Stimulated activated CD4-positive, alpha-beta T cell treated with anti-CD3 and anti-CD28 coated beads, TNF-alpha, amount 100 ng/mL, for 24 hours (primary cell): ENCODE data around the gene ODR4.
"Not testable (repeated sequence)": the region's sequence is repeated elsewhere in the genome, so short reads cannot be mapped to it uniquely, and the experiment has no call there.

ENCODE experiments used
- DNase-seq, 3 experiments: peaks; one replicate each; pipeline ENCODE4 v3.0.0-alpha.2; 2020; ENCODE audit warnings: low read depth in 3 of 3

The ODR4 gene

GRCh38 chr1:186421446-186421845, 45.8 kb downstream of the ODR4 start:
- DNase-seq = no peak

GRCh38 chr1:186424539-186424938, 48.9 kb downstream of the ODR4 start:
- no peak for DNase-seq

DNA sequence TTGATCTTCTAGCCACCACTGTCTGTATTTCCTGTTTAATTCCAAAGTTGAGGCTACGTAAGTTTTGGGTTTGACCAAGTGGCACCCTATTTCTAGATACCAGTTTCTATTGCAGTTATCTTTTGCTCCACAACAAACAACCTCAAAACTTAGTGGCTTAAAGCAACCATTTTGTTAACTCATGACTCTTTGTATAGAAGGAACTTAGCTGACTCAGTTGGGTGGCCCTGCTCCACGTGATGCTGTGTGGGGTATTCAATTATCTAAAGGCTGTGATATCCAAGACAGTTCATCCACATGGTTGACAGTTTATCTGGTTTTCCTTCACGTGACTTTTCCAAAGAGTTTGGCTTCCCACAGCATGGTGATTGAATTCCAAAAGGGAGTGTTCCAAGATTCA, 50.5 kb downstream of the ODR4 start:
- no peak for DNase-seq

GRCh38 chr1:186429017-186429416, 53.4 kb downstream of the ODR4 start:
- no peak for DNase-seq

GRCh38 chr1:186435336-186435735, 59.7 kb downstream of the ODR4 start:
- no peak for DNase-seq

DNA sequence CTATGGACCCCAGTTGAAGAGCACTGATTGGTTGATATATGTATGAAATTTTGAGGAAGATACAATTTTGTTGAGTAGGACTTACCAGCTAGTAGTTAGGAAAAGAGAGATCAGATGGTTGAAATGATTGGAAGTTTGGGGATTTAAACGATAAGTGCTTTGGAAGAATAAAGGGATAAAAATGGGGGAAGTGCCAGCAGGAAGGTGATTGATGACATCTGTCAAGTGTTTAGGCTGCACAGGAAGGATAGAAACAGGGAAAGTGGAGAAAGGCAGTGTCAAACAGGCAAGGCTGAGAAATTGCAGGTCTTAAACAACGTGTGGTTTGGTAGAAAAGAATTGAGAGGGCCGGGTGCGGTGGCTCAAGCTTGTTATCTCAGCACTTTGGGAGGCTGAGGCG, 62.9 kb downstream of the ODR4 start:
- DNase-seq = no peak

DNA sequence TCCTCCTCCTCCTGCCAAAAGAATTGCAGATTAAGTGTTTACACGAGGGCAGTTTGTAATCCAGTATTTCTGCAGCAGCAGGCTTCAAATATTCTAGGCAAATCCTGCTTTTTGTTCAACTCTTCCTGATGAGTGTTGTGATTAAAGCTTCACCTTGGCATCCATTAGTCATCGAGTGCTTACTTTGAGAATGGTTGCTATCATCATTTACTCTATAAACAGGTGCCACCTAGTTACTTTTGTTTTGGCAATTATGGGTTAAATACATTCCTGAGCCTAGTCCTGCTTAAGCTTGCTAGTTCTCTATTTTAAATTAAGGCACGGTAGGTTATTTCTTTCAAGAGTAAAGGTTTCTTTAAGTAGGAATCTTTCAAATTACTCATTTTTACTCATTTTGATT, 64.9 kb downstream of the ODR4 start:
- no peak for DNase-seq

- DNase-seq = no peak
These were observed 67.2 kb downstream of the ODR4 start for GRCh38 chr1:186442651-186443375.

GRCh38 chr1:186443638-186444037, 68.0 kb downstream of the ODR4 start:
- DNase-seq = no peak

GRCh38 chr1:186446152-186446551, 70.5 kb downstream of the ODR4 start:
- no peak for DNase-seq

GRCh38 chr1:186454981-186455380, 79.3 kb downstream of the ODR4 start:
- no peak for DNase-seq

DNA sequence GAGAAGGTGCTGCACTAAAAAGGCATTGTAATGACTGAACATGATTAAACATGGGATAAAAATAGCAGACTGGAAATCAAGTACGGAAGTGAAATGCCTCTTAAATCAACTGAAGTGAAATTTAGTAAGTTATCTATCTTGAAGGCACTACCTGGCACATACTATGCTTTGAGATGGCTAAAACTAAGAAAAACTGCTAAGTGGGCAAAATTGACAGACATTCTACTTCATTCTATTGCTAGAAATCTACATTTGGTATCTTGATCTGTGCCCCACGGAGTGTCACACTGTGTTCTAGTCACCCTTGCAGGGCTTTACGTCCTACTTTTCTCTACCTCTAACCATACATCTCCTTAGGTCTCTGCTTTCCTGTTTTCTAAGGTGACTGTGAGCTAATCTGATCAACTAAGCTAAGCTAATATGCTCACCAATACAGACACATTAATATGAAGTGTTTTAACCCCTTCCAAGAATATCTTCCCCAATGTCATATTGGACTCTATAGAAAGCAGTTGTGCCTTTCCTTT, 81.2 kb downstream of the ODR4 start:
- no peak for DNase-seq

GRCh38 chr1:186459161-186459560, 83.5 kb downstream of the ODR4 start:
- DNase-seq = not testable (repeated sequence)

- DNase-seq = no peak
These were observed 85.4 kb downstream of the ODR4 start, which contains the start of gene PDC for GRCh38 chr1:186461014-186461413. TSS of gene PDC (minus strand) at chr1:186461114. CDS start at chr1:186449459, 11,655 bp downstream.

DNA sequence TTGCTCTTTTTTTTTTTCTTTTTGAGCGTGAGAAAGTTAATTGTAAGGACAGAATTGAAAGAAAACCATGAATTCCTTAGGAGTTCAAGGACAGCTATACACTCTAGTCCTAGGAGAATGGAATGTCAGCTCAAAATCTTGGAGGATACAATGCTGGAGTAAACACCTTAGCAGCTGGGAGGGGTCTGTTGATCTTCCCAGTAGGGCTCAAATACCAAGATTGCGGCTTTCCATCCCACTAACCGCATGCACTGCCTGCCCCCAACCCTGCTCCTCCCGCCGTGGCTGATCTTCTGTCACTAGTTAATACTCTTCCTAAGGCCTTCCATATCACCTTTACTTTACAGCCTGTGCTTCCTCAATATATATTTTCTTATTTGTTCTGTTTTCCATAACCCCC, 87.9 kb downstream of the ODR4 start:
- no peak for DNase-seq

GRCh38 chr1:186463926-186464325, 88.3 kb downstream of the ODR4 start:
- DNase-seq = no peak

GRCh38 chr1:186465491-186465890, 89.9 kb downstream of the ODR4 start:
- DNase-seq = not testable (repeated sequence)

GRCh38 chr1:186465946-186466345, 90.3 kb downstream of the ODR4 start:
- no peak for DNase-seq
